Liver (tissue), 9 donors: ENCODE measurements around the gene PNLIPRP3. TPM values are rescaled to one million over a fixed set of nuclear protein-coding genes. Genes with fewer than 3 reads are reported as not detected.

Experiments used
- DNase-seq: peaks from one replicate; pipeline ENCODE4 v3.0.0-alpha.2; 2017; ENCODE audit warnings: low spot score
- H3K27ac ChIP-seq, 2 donors: one replicate each; pipeline ENCODE4 v1.7.0; 2013; ENCODE audit warnings: inconsistent platforms in 2 of 2, low read length in 2 of 2, control low read depth in 1 of 2, low read depth in 1 of 2, mild to moderate bottlenecking in 1 of 2
- H3K27me3 ChIP-seq, 4 donors: one replicate each; pipeline versions ENCODE4 v1.6.1 to v1.7.0; 2013; ENCODE audit warnings: low read length in 3 of 4, inconsistent platforms in 1 of 4, mild to moderate bottlenecking in 1 of 4, moderate library complexity in 1 of 4; ENCODE audit not compliant: control insufficient read depth in 4 of 4, insufficient read depth in 4 of 4
- H3K36me3 ChIP-seq, 4 donors: one replicate each; pipeline versions ENCODE4 v1.6.1 to v1.7.0; 2013; ENCODE audit warnings: low read length in 3 of 4, mild to moderate bottlenecking in 3 of 4, low read depth in 1 of 4, moderate library complexity in 1 of 4; ENCODE audit not compliant: control insufficient read depth in 4 of 4, insufficient read depth in 3 of 4
- H3K4me1 ChIP-seq, 4 donors: one replicate each; pipeline versions ENCODE4 v1.6.1 to v1.7.0; 2013; ENCODE audit warnings: low read length in 3 of 4, mild to moderate bottlenecking in 3 of 4, moderate library complexity in 1 of 4; ENCODE audit not compliant: control insufficient read depth in 4 of 4, insufficient read depth in 4 of 4
- H3K4me3 ChIP-seq, 3 donors: one replicate each; pipeline versions ENCODE4 v1.6.1 to v1.7.0; 2013; ENCODE audit warnings: low read length in 3 of 3, control low read depth in 1 of 3, low read depth in 1 of 3, mild to moderate bottlenecking in 1 of 3
- H3K9ac ChIP-seq, 2 donors: one replicate each; pipeline ENCODE4 v1.7.0; 2013; ENCODE audit warnings: low read length in 2 of 2, mild to moderate bottlenecking in 2 of 2, moderate library complexity in 2 of 2, control low read depth in 1 of 2, low read depth in 1 of 2
- H3K9me3 ChIP-seq, 4 donors: one replicate each; pipeline versions ENCODE4 v1.6.1 to v1.7.0; 2013; ENCODE audit warnings: low read length in 3 of 4; ENCODE audit not compliant: control insufficient read depth in 4 of 4
- EGR1 ChIP-seq, 2 donors: IDR thresholded peaks; 2 replicates each; pipeline ENCODE4 v1.6.1; 2016 to 2018; ENCODE audit warnings: antibody characterized with exemption in 2 of 2, low read depth in 2 of 2
- FOXA1 ChIP-seq: IDR thresholded peaks from 2 replicates; pipeline ENCODE4 v1.6.1; 2016; ENCODE audit warnings: antibody characterized with exemption
- FOXA2 ChIP-seq: IDR thresholded peaks from 2 replicates; pipeline ENCODE4 v1.6.1; 2016; ENCODE audit warnings: antibody characterized with exemption
- GABPA ChIP-seq, 2 donors: IDR thresholded peaks in 1 of 2; conservative IDR thresholded peaks in 1 of 2; 2 replicates each; pipeline ENCODE4 v1.6.1; 2016; ENCODE audit warnings: antibody characterized with exemption in 2 of 2, mild to moderate bottlenecking in 1 of 2, moderate library complexity in 1 of 2
- HNF4A ChIP-seq, 2 donors: conservative IDR thresholded peaks; 2 replicates each; pipeline ENCODE4 v1.6.1; 2016; ENCODE audit warnings: antibody characterized with exemption in 2 of 2, mild to moderate bottlenecking in 2 of 2
- HNF4G ChIP-seq: IDR thresholded peaks from 2 replicates; pipeline ENCODE4 v1.6.1; 2016; ENCODE audit warnings: antibody characterized with exemption
- JUND ChIP-seq, 2 donors: IDR thresholded peaks; 2 replicates each; pipeline ENCODE4 v1.6.1; 2016; ENCODE audit warnings: antibody characterized with exemption in 2 of 2
- NR2F2 ChIP-seq: IDR thresholded peaks from 2 replicates; pipeline ENCODE4 v1.6.1; 2016; ENCODE audit warnings: antibody characterized with exemption
- RAD21 ChIP-seq, 2 donors: IDR thresholded peaks; 2 replicates each; pipeline ENCODE4 v1.6.1; 2016; ENCODE audit warnings: antibody characterized with exemption in 2 of 2, mild to moderate bottlenecking in 2 of 2
- REST ChIP-seq: IDR thresholded peaks from 2 replicates; pipeline ENCODE4 v1.6.1; 2016; ENCODE audit warnings: antibody characterized with exemption, mild to moderate bottlenecking
- RXRA ChIP-seq, 2 donors: IDR thresholded peaks; 2 replicates each; pipeline ENCODE4 v1.6.1; 2017 to 2018; ENCODE audit warnings: antibody characterized with exemption in 2 of 2, mild to moderate bottlenecking in 1 of 2
- SP1 ChIP-seq: IDR thresholded peaks from 2 replicates; pipeline ENCODE4 v1.6.1; 2018; ENCODE audit warnings: antibody characterized with exemption, mild to moderate bottlenecking
- TAF1 ChIP-seq: conservative IDR thresholded peaks from 2 replicates; pipeline ENCODE4 v1.6.1; 2016; ENCODE audit warnings: antibody characterized with exemption, mild to moderate bottlenecking
- YY1 ChIP-seq: IDR thresholded peaks from 2 replicates; pipeline ENCODE4 v1.6.1; 2016; ENCODE audit warnings: antibody characterized with exemption, mild to moderate bottlenecking
- ZBTB33 ChIP-seq: IDR thresholded peaks from 2 replicates; pipeline ENCODE4 v1.6.1; 2016; ENCODE audit warnings: antibody characterized with exemption
- WGBS: extraction: QIAGEN DNeasy Blood & Tissue Kit; methylation state at CpG from one replicate; pipeline ENCODE4 v1.1.7; 2013; 5-methylcytosine and 5-hydroxymethylcytosine counted together
- polyA plus RNA-seq, 2 donors: library from polyadenylated mRNA; stranded (reverse) in 1 of 2; unstranded in 1 of 2; fragments of 200-250 nt in 1 of 2; fragments of >200 nt in 1 of 2; fragmentation: Nextera tagmentation in 1 of 2; extraction: Ambion mirVana in 1 of 2; gene quantifications; one replicate each; pipeline versions ENCODE4 v1.2.1 to v1.2.3, GENCODE V29; 2013 to 2015
- total RNA-seq, 2 donors: library from RNA; depleted of rRNA; stranded (reverse); fragments of >200 nt; gene quantifications; one replicate each; pipeline ENCODE4 v1.2.3, GENCODE V29; 2014
- TF ChIP-seq, protein P1 (sequence below): IDR thresholded peaks from 2 replicates; pipeline ENCODE4 v1.6.1; 2016; ENCODE audit warnings: antibody characterized with exemption
- TF ChIP-seq, protein P2 (sequence below): fragments of 150-350 bp; IDR thresholded peaks from 2 replicates; pipeline ENCODE4 v1.5.1; 2017; ENCODE audit warnings: improper control_type of control experiment, low read depth, low read length; ENCODE audit not compliant: missing input control
- TF ChIP-seq, protein P3 (sequence below): IDR thresholded peaks from 2 replicates; pipeline ENCODE4 v1.6.1; 2016; ENCODE audit warnings: antibody characterized with exemption
- donor health status: healthy.
- donor health status: healthy.
- donor health status: healthy.
- donor health status: healthy.
- donor health status: healthy.

PNLIPRP3 gene
- total and polyA plus RNA-seq, 4 donors, result not detected

GRCh38 chr10:116469437-116469836 lies 41.8 kb downstream of the PNLIPRP3 start:
- Histone ChIP-seq H3K9me3 (no peaks in the 10 kb centered on the region), H3K27me3 (peaks cover 0 to 4% (median 0%) of the 10 kb centered on the region in 4 donors), H3K4me1 (no peaks in the 10 kb centered on the region), H3K4me3 (no peak overlapping the region), H3K27ac (no peak overlapping the region), H3K36me3 (no peaks in the 10 kb centered on the region), H3K9ac (no peak overlapping the region)
- TF ChIP-seq YY1 (no peak), REST (no peak), EGR1 (IDR thresholded peaks at IDR 0.05; ENCODE audit: low read depth in 2 of 2) (no peak)
- no peak for DNase-seq
- 75% methylated on average over 3 of the region's 3 CpGs for WGBS

GRCh38 chr10:116470071-116470470 lies 42.4 kb downstream of the PNLIPRP3 start:
- Histone ChIP-seq H3K4me3 (no peak overlapping the region), H3K4me1 (no peaks in the 10 kb centered on the region), H3K9me3 (no peaks in the 10 kb centered on the region), H3K27me3 (peaks cover 0 to 4% (median 0%) of the 10 kb centered on the region in 4 donors), H3K36me3 (no peaks in the 10 kb centered on the region), H3K27ac (no peak overlapping the region), H3K9ac (no peak overlapping the region)
- no peak for DNase-seq
- 89% methylated on average over 4 of the region's 4 CpGs for WGBS
- TF ChIP-seq RAD21 (IDR thresholded peaks at IDR 0.05), result no peak
- TF ChIP-seq SP1, result no peak
- no peak for TF ChIP-seq FOXA2
- no peak for TF ChIP-seq ZBTB33
- TF ChIP-seq, protein P1, sequence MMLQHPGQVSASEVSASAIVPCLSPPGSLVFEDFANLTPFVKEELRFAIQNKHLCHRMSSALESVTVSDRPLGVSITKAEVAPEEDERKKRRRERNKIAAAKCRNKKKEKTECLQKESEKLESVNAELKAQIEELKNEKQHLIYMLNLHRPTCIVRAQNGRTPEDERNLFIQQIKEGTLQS, result no peak
- no peak for TF ChIP-seq HNF4G
- no peak for TF ChIP-seq RXRA (IDR thresholded peaks at IDR 0.05)
- TF ChIP-seq GABPA (IDR thresholded peaks at IDR 0.05 in 1 of 2, conservative IDR thresholded peaks at IDR 0.05 in 1 of 2), result no peak
- TF ChIP-seq TAF1, result no peak
- TF ChIP-seq, protein P2, sequence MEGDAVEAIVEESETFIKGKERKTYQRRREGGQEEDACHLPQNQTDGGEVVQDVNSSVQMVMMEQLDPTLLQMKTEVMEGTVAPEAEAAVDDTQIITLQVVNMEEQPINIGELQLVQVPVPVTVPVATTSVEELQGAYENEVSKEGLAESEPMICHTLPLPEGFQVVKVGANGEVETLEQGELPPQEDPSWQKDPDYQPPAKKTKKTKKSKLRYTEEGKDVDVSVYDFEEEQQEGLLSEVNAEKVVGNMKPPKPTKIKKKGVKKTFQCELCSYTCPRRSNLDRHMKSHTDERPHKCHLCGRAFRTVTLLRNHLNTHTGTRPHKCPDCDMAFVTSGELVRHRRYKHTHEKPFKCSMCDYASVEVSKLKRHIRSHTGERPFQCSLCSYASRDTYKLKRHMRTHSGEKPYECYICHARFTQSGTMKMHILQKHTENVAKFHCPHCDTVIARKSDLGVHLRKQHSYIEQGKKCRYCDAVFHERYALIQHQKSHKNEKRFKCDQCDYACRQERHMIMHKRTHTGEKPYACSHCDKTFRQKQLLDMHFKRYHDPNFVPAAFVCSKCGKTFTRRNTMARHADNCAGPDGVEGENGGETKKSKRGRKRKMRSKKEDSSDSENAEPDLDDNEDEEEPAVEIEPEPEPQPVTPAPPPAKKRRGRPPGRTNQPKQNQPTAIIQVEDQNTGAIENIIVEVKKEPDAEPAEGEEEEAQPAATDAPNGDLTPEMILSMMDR, result no peak
- no peak for TF ChIP-seq HNF4A (conservative IDR thresholded peaks at IDR 0.05)
- TF ChIP-seq EGR1 (IDR thresholded peaks at IDR 0.05; ENCODE audit: low read depth in 2 of 2), result no peak
- TF ChIP-seq YY1, result no peak
- TF ChIP-seq REST, result no peak
- TF ChIP-seq, protein P3, sequence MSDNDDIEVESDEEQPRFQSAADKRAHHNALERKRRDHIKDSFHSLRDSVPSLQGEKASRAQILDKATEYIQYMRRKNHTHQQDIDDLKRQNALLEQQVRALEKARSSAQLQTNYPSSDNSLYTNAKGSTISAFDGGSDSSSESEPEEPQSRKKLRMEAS, result no peak
- TF ChIP-seq FOXA1, result no peak
- TF ChIP-seq JUND (IDR thresholded peaks at IDR 0.05), result no peak
- no peak for TF ChIP-seq NR2F2
